Activated CD8-positive, alpha-beta T cell treated with anti-CD3 and anti-CD28 coated beads for 36 hours (primary cell): ENCODE results near the gene CCDC17. TPM values are rescaled to one million over a fixed set of nuclear protein-coding genes. Genes with fewer than 3 reads are reported as not detected.
A peak's percentile ranks its signal among the peaks of the same experiment; 100 is the strongest.

Source experiments
- ATAC-seq: fragments of 200-7000 bp; cut with Tn5 transposase; one replicate; pipeline ENCODE4 v1.10.0; 2021; ENCODE audit warnings: mild to moderate bottlenecking, moderate library complexity
- CTCF ChIA-PET: fragments of 350-600 bp; sonication (Branson Sonifier 250); formaldehyde crosslinking; loops from one replicate; lab custom pipeline; 2021; ENCODE audit warnings: antibody characterized with exemption; lab: Charles Lee
- POLR2A ChIA-PET: fragments of 350-600 bp; sonication (Branson Sonifier 250); formaldehyde crosslinking; loops from one replicate; lab custom pipeline; 2021; ENCODE audit warnings: antibody characterized with exemption; lab: Charles Lee
- DNase-seq: peaks from one replicate; pipeline ENCODE4 v3.0.0-alpha.2; 2020
- H3K27ac Mint-ChIP-seq: one replicate; pipeline ENCODE4 v1.8.0; 2021; ENCODE audit warnings: mild to moderate bottlenecking, mixed read lengths
- H3K27me3 Mint-ChIP-seq: one replicate; pipeline ENCODE4 v1.8.0; 2021; ENCODE audit warnings: mixed read lengths
- H3K36me3 Mint-ChIP-seq: one replicate; pipeline ENCODE4 v1.8.0; 2021; ENCODE audit warnings: low read depth, mixed read lengths
- H3K4me1 Mint-ChIP-seq: one replicate; pipeline ENCODE4 v1.8.0; 2021; ENCODE audit warnings: low read depth, mixed read lengths
- H3K4me3 Mint-ChIP-seq: one replicate; pipeline ENCODE4 v1.8.0; 2021; ENCODE audit warnings: mild to moderate bottlenecking, moderate library complexity, mixed read lengths
- H3K9me3 Mint-ChIP-seq: one replicate; pipeline ENCODE4 v1.8.0; 2021; ENCODE audit warnings: mixed read lengths
- CTCF ChIP-seq: fragments of 200-600 bp; IDR thresholded peaks from one replicate; pipeline ENCODE4 v1.8.0; 2022; ENCODE audit warnings: antibody characterized with exemption, mild to moderate bottlenecking
- intact Hi-C: fragments of 100-400 bp; cut with micrococcal nuclease; formaldehyde crosslinking; loops from one replicate; pipeline ENCODE4 v1.10.0; 2022
- total RNA-seq, 2 experiments: library from RNA; stranded (reverse); gene quantifications; one replicate each; pipeline ENCODE4 v1.2.3, GENCODE V29; 2021

The CCDC17 gene
- total RNA-seq, 2 experiments from 2014 or later, result 1.7 to 1.9 TPM

GRCh38 chr1:45667321-45668111 is 43.7 kb upstream of the CCDC17 start:
- no peak for TF ChIP-seq CTCF
- H3K27ac Mint-ChIP-seq, result no peak overlapping the region
- H3K4me1 Mint-ChIP-seq, result peaks cover 44% of the 10 kb centered on the region
- no peaks in the 10 kb centered on the region for H3K9me3 Mint-ChIP-seq
- no peaks in the 10 kb centered on the region for H3K27me3 Mint-ChIP-seq
- H3K4me3 Mint-ChIP-seq, result no peak overlapping the region
- H3K36me3 Mint-ChIP-seq, result peaks cover 17% of the 10 kb centered on the region
- intact Hi-C loops, result no loop called here
- ChIA-PET POLR2A (interaction anchor here (0.6 to 1.8 kb wide), 3 partner anchors 11 to 153 kb away, joined by 3 to 5 read pairs (median 3); no protein-coding TSS in a partner anchor), CTCF (no interaction called here)
- no peak for DNase-seq
- ATAC-seq, result no peak

GRCh38 chr1:45666836-45667235 is 43.0 kb upstream of the CCDC17 start:
- Mint-ChIP-seq H3K4me3 (no peak overlapping the region), H3K36me3 (peaks cover 17% of the 10 kb centered on the region), H3K27me3 (no peaks in the 10 kb centered on the region), H3K27ac (no peak overlapping the region), H3K9me3 (no peaks in the 10 kb centered on the region), H3K4me1 (peaks cover 42% of the 10 kb centered on the region)
- intact Hi-C loops, result no loop called here
- POLR2A ChIA-PET, result no interaction called here
- TF ChIP-seq CTCF, result no peak
- CTCF ChIA-PET, result no interaction called here
- DNase-seq, result no peak
- no peak for ATAC-seq

- Mint-ChIP-seq H3K4me1 (peaks cover 6% of the 10 kb centered on the region), H3K27me3 (no peaks in the 10 kb centered on the region), H3K9me3 (no peaks in the 10 kb centered on the region), H3K4me3 (no peak overlapping the region), H3K27ac (peak overlapping the region; percentile 24), H3K36me3 (peaks cover 31% of the 10 kb centered on the region)
- intact Hi-C loops, result no loop called here
- ChIA-PET CTCF (no interaction called here), POLR2A (interaction anchor here (0.6 to 1.5 kb wide), 2 partner anchors 9 to 26 kb away, joined by 3 to 4 read pairs; partner anchors contain the start of gene GPBP1L1)
- DNase-seq (no peak), ATAC-seq (no peak)
- TF ChIP-seq CTCF, result no peak
Measured at GRCh38 chr1:45660336-45660735, 36.5 kb upstream of the CCDC17 start.

GRCh38 chr1:45659222-45659621 is 35.4 kb upstream of the CCDC17 start:
- ChIA-PET CTCF (no interaction called here), POLR2A (interaction anchor here (1.5 kb wide), 1 partner anchor 27 kb away, joined by 4 read pairs; the partner anchor contains the start of gene GPBP1L1)
- Mint-ChIP-seq H3K4me1 (peaks cover 11% of the 10 kb centered on the region), H3K9me3 (no peaks in the 10 kb centered on the region), H3K4me3 (no peak overlapping the region), H3K27me3 (no peaks in the 10 kb centered on the region), H3K27ac (no peak overlapping the region), H3K36me3 (peaks cover 36% of the 10 kb centered on the region)
- DNase-seq (no peak), ATAC-seq (no peak)
- no peak for TF ChIP-seq CTCF
- intact Hi-C loops, result no loop called here

- no peak for TF ChIP-seq CTCF
- ChIA-PET CTCF (interaction anchor here (0.5 kb wide), 1 partner anchor 166 kb away, joined by 3 read pairs; no protein-coding TSS in a partner anchor), POLR2A (interaction anchor here (1.2 kb wide), 1 partner anchor 56 kb away, joined by 4 read pairs; no protein-coding TSS in a partner anchor)
- Mint-ChIP-seq H3K36me3 (peaks cover 37% of the 10 kb centered on the region), H3K27me3 (no peaks in the 10 kb centered on the region), H3K27ac (no peak overlapping the region), H3K4me1 (peaks cover 8% of the 10 kb centered on the region), H3K9me3 (no peaks in the 10 kb centered on the region), H3K4me3 (no peak overlapping the region)
- DNase-seq (no peak), ATAC-seq (no peak)
- intact Hi-C loops, result no loop called here
Measured at GRCh38 chr1:45658171-45658570, 34.3 kb upstream of the CCDC17 start.
